OCI-LY7 (cell line): ENCODE results near the gene DNAI7.

Experiments
- EZH2phosphoT487 ChIP-seq: fragments of 200-600 bp; sonication (generic); IDR thresholded peaks from 2 replicates; pipeline ENCODE4 v1.6.1; 2018; ENCODE audit warnings: low read depth, borderline replicate concordance, mild to moderate bottlenecking, mixed run types, antibody characterized with exemption, low read length, moderate library complexity, mixed read lengths
- TF ChIP-seq, protein P1 (sequence below): fragments of 200-600 bp; sonication (generic); conservative IDR thresholded peaks from 2 replicates; pipeline ENCODE4 v1.5.1; 2014; ENCODE audit warnings: mild to moderate bottlenecking, antibody characterized with exemption, low read length, moderate library complexity, mixed read lengths

DNA sequence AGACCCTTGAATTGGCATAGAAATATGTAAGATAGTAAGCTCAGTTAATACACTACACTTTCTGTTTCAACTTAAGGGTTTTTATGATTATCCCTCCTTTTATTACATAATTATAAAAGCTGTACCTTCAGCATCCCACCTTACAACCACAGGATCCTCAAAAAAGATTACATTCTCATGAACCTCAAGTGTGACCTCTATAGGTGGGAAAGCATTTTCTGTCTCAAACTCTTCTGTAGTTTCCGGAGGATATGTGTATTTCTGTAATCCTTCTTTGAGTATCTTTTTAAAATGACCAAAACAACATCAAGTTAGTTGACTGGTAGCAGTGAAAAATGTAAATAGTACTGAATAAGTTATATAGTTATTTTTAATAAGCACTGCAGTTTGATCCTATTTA, 75.9 kb downstream of the DNAI7 start:
- TF ChIP-seq, protein P1, sequence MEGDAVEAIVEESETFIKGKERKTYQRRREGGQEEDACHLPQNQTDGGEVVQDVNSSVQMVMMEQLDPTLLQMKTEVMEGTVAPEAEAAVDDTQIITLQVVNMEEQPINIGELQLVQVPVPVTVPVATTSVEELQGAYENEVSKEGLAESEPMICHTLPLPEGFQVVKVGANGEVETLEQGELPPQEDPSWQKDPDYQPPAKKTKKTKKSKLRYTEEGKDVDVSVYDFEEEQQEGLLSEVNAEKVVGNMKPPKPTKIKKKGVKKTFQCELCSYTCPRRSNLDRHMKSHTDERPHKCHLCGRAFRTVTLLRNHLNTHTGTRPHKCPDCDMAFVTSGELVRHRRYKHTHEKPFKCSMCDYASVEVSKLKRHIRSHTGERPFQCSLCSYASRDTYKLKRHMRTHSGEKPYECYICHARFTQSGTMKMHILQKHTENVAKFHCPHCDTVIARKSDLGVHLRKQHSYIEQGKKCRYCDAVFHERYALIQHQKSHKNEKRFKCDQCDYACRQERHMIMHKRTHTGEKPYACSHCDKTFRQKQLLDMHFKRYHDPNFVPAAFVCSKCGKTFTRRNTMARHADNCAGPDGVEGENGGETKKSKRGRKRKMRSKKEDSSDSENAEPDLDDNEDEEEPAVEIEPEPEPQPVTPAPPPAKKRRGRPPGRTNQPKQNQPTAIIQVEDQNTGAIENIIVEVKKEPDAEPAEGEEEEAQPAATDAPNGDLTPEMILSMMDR, result peak; percentile 80
- no peak for TF ChIP-seq EZH2phosphoT487
